AG04450 (cell line): ENCODE measurements around the gene PHOX2A. TPM values are rescaled to one million over a fixed set of nuclear protein-coding genes. Genes with fewer than 3 reads are reported as not detected.
"Not testable (repeated sequence)": the region's sequence is repeated elsewhere in the genome, so short reads cannot be mapped to it uniquely, and the experiment has no call there.

Experiments
- CTCF ChIA-PET: fragments of 300-600, 350-600 bp; formaldehyde crosslinking; extraction: SDS; loops from one replicate; lab custom pipeline; 2022; ENCODE audit warnings: antibody characterized with exemption, inconsistent platforms; lab: Charles Lee
- POLR2A ChIA-PET: fragments of 350-600 bp; formaldehyde crosslinking; extraction: SDS; loops from one replicate; lab custom pipeline; 2021; ENCODE audit warnings: antibody characterized with exemption, inconsistent platforms; lab: Yijun Ruan, JAX
- DNase-seq: peaks from one replicate; pipeline ENCODE4 v3.0.0-alpha.2; 2011; ENCODE audit warnings: low read depth, low spot score
- H3K27ac ChIP-seq: one replicate; pipeline ENCODE4 v1.5.1; 2012; ENCODE audit warnings: low read depth, low read length, control low read depth
- H3K27me3 ChIP-seq: one replicate; pipeline ENCODE4 v1.6.0; 2012; ENCODE audit warnings: low read length; ENCODE audit not compliant: control insufficient read depth, insufficient read depth
- H3K4me3 ChIP-seq: 2 replicates; pipeline ENCODE4 v1.5.1; 2011; ENCODE audit warnings: mild to moderate bottlenecking, low read depth, low read length, control low read depth
- H3K9me3 ChIP-seq: 2 replicates; pipeline ENCODE4 v1.5.1; 2012; ENCODE audit warnings: low read length; ENCODE audit not compliant: control insufficient read depth, insufficient read depth
- polyA plus RNA-seq: library from polyadenylated mRNA; depleted of rRNA; stranded (reverse); fragments of >200 nt; gene quantifications from 2 replicates; pipeline ENCODE4 v1.2.3, GENCODE V29; 2011
- TF ChIP-seq, protein P1 (sequence below): IDR thresholded peaks from 2 replicates; pipeline ENCODE4 v1.5.1; 2011; ENCODE audit warnings: low read depth, low read length, control low read depth, inconsistent platforms

PHOX2A gene
- polyA plus RNA-seq, 1 experiment, result not detected

DNA sequence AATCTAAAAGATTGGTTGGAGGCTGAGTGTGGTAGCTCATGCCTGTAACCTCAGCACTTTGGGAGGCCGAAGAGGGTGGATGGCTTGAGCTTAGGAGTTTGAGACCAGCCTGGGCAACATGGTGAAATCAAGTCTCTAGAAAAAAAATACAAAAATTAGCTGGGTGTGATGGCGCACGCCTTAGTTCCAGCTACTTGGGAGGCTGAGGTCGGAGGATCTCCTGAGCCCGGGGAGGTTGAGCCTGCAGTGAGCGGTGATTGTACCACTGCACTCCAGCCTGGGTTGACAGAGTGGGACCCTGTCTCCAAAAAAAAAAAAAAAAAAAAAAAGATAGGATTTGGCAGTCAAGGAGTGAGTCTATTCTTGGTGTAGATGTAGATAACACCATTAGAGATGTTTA is 41.4 kb downstream of the PHOX2A start:
- H3K4me3 ChIP-seq, result no peak overlapping the region
- no peaks in the 10 kb centered on the region for H3K9me3 ChIP-seq
- peaks cover 6% of the 10 kb centered on the region for H3K27me3 ChIP-seq
- ChIA-PET POLR2A (no interaction called here), CTCF (interaction anchor here (0.7 to 0.8 kb wide), 2 partner anchors 20 to 268 kb away, joined by 5 to 10 read pairs; no protein-coding TSS in a partner anchor)
- DNase-seq, result no peak
- no peak overlapping the region for H3K27ac ChIP-seq
- TF ChIP-seq, protein P1, sequence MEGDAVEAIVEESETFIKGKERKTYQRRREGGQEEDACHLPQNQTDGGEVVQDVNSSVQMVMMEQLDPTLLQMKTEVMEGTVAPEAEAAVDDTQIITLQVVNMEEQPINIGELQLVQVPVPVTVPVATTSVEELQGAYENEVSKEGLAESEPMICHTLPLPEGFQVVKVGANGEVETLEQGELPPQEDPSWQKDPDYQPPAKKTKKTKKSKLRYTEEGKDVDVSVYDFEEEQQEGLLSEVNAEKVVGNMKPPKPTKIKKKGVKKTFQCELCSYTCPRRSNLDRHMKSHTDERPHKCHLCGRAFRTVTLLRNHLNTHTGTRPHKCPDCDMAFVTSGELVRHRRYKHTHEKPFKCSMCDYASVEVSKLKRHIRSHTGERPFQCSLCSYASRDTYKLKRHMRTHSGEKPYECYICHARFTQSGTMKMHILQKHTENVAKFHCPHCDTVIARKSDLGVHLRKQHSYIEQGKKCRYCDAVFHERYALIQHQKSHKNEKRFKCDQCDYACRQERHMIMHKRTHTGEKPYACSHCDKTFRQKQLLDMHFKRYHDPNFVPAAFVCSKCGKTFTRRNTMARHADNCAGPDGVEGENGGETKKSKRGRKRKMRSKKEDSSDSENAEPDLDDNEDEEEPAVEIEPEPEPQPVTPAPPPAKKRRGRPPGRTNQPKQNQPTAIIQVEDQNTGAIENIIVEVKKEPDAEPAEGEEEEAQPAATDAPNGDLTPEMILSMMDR, result no peak

DNA sequence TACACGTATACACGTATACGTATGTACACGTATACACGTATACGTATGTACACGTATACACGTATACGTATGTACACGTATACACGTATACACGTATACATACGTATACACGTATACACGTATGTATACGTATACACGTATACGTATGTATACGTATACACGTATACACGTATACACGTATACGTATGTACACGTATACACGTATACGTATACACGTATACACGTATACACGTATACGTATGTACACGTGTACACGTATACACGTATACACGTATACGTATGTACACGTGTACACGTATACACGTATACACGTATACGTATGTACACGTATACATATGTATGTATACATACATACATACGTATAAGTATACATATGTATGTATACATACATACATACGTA is 42.5 kb downstream of the PHOX2A start:
- H3K27ac ChIP-seq, H3K27me3 ChIP-seq, DNase-seq, POLR2A ChIA-PET, H3K9me3 ChIP-seq, H3K4me3 ChIP-seq, CTCF ChIA-PET: not testable (repeated sequence)

DNA sequence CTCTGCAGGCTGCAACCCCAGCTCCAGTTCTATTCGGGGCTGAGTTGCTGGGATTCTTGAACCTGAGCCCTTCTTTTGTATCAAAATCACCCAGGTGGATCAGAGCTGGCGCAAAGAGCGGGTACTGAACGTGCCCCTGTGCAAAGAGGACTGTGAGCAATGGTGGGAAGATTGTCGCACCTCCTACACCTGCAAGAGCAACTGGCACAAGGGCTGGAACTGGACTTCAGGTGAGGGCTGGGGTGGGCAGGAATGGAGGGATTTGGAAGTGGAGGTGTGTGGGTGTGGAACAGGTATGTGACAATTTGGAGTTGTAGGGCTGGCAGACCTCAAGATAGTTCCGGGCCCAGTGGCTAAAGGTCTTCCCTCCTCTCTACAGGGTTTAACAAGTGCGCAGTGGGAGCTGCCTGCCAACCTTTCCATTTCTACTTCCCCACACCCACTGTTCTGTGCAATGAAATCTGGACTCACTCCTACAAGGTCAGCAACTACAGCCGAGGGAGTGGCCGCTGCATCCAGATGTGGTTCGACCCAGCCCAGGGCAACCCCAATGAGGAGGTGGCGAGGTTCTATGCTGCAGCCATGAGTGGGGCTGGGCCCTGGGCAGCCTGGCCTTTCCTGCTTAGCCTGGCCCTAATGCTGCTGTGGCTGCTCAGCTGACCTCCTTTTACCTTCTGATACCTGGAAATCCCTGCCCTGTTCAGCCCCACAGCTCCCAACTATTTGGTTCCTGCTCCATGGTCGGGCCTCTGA is 48.3 kb downstream of the PHOX2A start:
- no peak overlapping the region for H3K4me3 ChIP-seq
- no peaks in the 10 kb centered on the region for H3K9me3 ChIP-seq
- POLR2A ChIA-PET, result interaction anchor here (0.6 kb wide), 1 partner anchor 179 kb away, joined by 5 read pairs; no protein-coding TSS in a partner anchor
- no peaks in the 10 kb centered on the region for H3K27me3 ChIP-seq
- CTCF ChIA-PET, result interaction anchor here (0.7 to 2.5 kb wide), 3 partner anchors 12 to 84 kb away, joined by 3 to 14 read pairs (median 14); no protein-coding TSS in a partner anchor
- TF ChIP-seq, protein P1, result no peak
- H3K27ac ChIP-seq, result no peak overlapping the region
- no peak for DNase-seq

DNA sequence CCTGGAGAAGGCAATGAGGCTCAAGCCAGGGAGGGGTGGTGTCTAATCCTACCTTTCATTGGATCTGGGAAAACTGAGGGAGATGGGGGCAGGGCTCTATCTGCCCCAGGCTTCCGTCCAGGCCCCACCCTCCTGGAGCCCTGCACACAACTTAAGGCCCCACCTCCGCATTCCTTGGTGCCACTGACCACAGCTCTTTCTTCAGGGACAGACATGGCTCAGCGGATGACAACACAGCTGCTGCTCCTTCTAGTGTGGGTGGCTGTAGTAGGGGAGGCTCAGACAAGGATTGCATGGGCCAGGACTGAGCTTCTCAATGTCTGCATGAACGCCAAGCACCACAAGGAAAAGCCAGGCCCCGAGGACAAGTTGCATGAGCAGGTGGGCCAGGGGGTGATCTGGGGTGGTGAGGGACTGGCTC is 52.0 kb downstream of the PHOX2A start, which contains the start of gene FOLR1:
TSS of gene FOLR1 (plus strand) at position 180 of the 421 bp plus-strand sequence. CDS start at position 214, 34 bp downstream.
- Histone ChIP-seq H3K27ac (no peak within 1 kb of the TSS), H3K4me3 (no peak within 1 kb of the TSS), H3K27me3 (no peaks in the 10 kb centered on the region), H3K9me3 (no peaks in the 10 kb centered on the region)
- TF ChIP-seq, protein P1, result no peak
- ChIA-PET CTCF (interaction anchor here (1.1 kb wide), 1 partner anchor 9 kb away, joined by 6 read pairs; no protein-coding TSS in a partner anchor), POLR2A (no interaction called here)
- DNase-seq, result no peak

DNA sequence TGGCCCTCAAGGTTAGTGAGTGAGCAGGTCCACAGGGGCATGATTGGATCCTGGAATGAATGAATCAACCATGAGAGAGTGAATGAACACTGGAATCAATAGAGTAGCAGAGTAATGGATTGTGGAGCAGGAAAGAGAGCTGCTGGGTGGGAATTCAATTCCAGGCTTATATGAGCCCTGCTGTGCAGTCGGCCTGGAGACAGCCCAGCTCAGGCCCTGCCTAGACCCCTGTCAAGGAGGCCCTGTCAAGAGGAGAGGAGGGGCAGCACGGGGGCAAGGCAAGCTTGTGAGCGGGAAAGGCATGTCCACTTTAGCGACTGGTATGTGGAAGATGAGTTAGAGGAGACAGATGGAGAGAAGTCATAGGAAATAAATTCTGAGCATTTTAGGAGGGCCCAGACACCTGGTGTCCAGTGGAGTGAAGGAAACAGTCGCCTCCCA is 53.3 kb downstream of the PHOX2A start:
- DNase-seq, result no peak
- CTCF ChIA-PET, result interaction anchor here (1.1 to 1.3 kb wide), 2 partner anchors 165 to 240 kb away, joined by 3 to 6 read pairs; no protein-coding TSS in a partner anchor
- H3K27ac ChIP-seq, result no peak overlapping the region

More for the DNA sequence above, 53.3 kb downstream of the PHOX2A start:
- H3K27me3 ChIP-seq, result no peaks in the 10 kb centered on the region
- H3K4me3 ChIP-seq, result no peak overlapping the region
- POLR2A ChIA-PET, result interaction anchor here (0.5 kb wide), 1 partner anchor 50 kb away, joined by 3 read pairs; no protein-coding TSS in a partner anchor
- TF ChIP-seq, protein P1, result no peak
- H3K9me3 ChIP-seq, result no peaks in the 10 kb centered on the region
